HTERT RPE-1 (cell line): ENCODE measurements around the gene CAND2.

Source experiments
- in situ Hi-C: fragments of 300-500 bp; cut with MboI; formaldehyde crosslinking; loops from 4 replicates; pipeline ENCODE4 v1.14.3; 2020; ENCODE audit warnings: low sequenced_read_pairs

CAND2 gene

GRCh38 chr3:12882336-12883310 lies 86.1 kb downstream of the CAND2 start:
- in situ Hi-C loops: no loop called here

- in situ Hi-C loops: no loop called here
These were observed 87.8 kb downstream of the CAND2 start for GRCh38 chr3:12884186-12884680.
